ENCODE data around the gene PRODH2. TPM values are rescaled to one million over a fixed set of nuclear protein-coding genes. Genes with fewer than 3 reads are reported as not detected.

Gene PRODH2
- total and polyA plus RNA-seq, 2 donors, result 0.19 to 0.23 TPM

- H3K36me3 ChIP-seq (ENCODE audit: control insufficient read depth in 2 of 2, insufficient read depth in 2 of 2, low read length in 1 of 2), result peaks cover 2 to 16% of the 10 kb centered on the region in 2 donors
- no peaks in the 10 kb centered on the region for H3K4me1 ChIP-seq (ENCODE audit: control insufficient read depth in 2 of 2, insufficient read depth in 2 of 2, low read length in 2 of 2)
- H3K9me3 ChIP-seq (ENCODE audit: control insufficient read depth in 2 of 2, insufficient read depth in 1 of 2, low read length in 1 of 2), result no peaks in the 10 kb centered on the region
- 80% methylated on average over 20 of the region's 20 CpGs for WGBS
- DNase-seq (ENCODE audit: low read depth in 6 of 9, low spot score in 9 of 9), result peak in 3 of 9 donors; percentile 7 to 34 (median 31)
- H3K27ac ChIP-seq (ENCODE audit: low read depth in 1 of 2, low read length in 1 of 2), result no peak overlapping the region
- H3K4me3 ChIP-seq (ENCODE audit: low read length in 2 of 2), result no peak overlapping the region
- peaks cover 0 to 9% of the 10 kb centered on the region in 2 donors for H3K27me3 ChIP-seq (ENCODE audit: control insufficient read depth in 2 of 2, insufficient read depth in 1 of 2, low read length in 1 of 2)
These were observed 21.4 kb downstream of the PRODH2 start for GRCh38 chr19:35790981-35791813.

- Histone ChIP-seq H3K27ac (ENCODE audit: low read depth in 1 of 2, low read length in 1 of 2) (no peak overlapping the region), H3K27me3 (ENCODE audit: control insufficient read depth in 2 of 2, insufficient read depth in 1 of 2, low read length in 1 of 2) (peaks cover 0 to 1% of the 10 kb centered on the region in 2 donors), H3K9me3 (ENCODE audit: control insufficient read depth in 2 of 2, insufficient read depth in 1 of 2, low read length in 1 of 2) (no peaks in the 10 kb centered on the region), H3K4me3 (ENCODE audit: low read length in 2 of 2) (no peak overlapping the region), H3K36me3 (ENCODE audit: control insufficient read depth in 2 of 2, insufficient read depth in 2 of 2, low read length in 1 of 2) (peaks cover 8 to 26% of the 10 kb centered on the region in 2 donors), H3K4me1 (ENCODE audit: control insufficient read depth in 2 of 2, insufficient read depth in 2 of 2, low read length in 2 of 2) (no peaks in the 10 kb centered on the region)
- WGBS, result 96% methylated on average over 19 of the region's 19 CpGs
- no peak for DNase-seq (ENCODE audit: low read depth in 6 of 9, low spot score in 9 of 9)
These were observed 22.4 kb downstream of the PRODH2 start for GRCh38 chr19:35789978-35790944.

- no peak for DNase-seq (ENCODE audit: low read depth in 6 of 9, low spot score in 9 of 9)
- Histone ChIP-seq H3K9me3 (ENCODE audit: control insufficient read depth in 2 of 2, insufficient read depth in 1 of 2, low read length in 1 of 2) (no peaks in the 10 kb centered on the region), H3K27ac (ENCODE audit: low read depth in 1 of 2, low read length in 1 of 2) (no peak overlapping the region), H3K27me3 (ENCODE audit: control insufficient read depth in 2 of 2, insufficient read depth in 1 of 2, low read length in 1 of 2) (no peaks in the 10 kb centered on the region), H3K36me3 (ENCODE audit: control insufficient read depth in 2 of 2, insufficient read depth in 2 of 2, low read length in 1 of 2) (peaks cover 8 to 34% of the 10 kb centered on the region in 2 donors), H3K4me1 (ENCODE audit: control insufficient read depth in 2 of 2, insufficient read depth in 2 of 2, low read length in 2 of 2) (no peaks in the 10 kb centered on the region), H3K4me3 (ENCODE audit: low read length in 2 of 2) (no peak overlapping the region)
- WGBS, result 94% methylated on average over 11 of the region's 11 CpGs
These were observed 23.3 kb downstream of the PRODH2 start for GRCh38 chr19:35789195-35789977.

- no peaks in the 10 kb centered on the region for H3K9me3 ChIP-seq (ENCODE audit: control insufficient read depth in 2 of 2, insufficient read depth in 1 of 2, low read length in 1 of 2)
- peaks cover 8 to 44% of the 10 kb centered on the region in 2 donors for H3K36me3 ChIP-seq (ENCODE audit: control insufficient read depth in 2 of 2, insufficient read depth in 2 of 2, low read length in 1 of 2)
- no peak overlapping the region for H3K27ac ChIP-seq (ENCODE audit: low read depth in 1 of 2, low read length in 1 of 2)
- H3K4me3 ChIP-seq (ENCODE audit: low read length in 2 of 2), result no peak overlapping the region
- DNase-seq (ENCODE audit: low read depth in 6 of 9, low spot score in 9 of 9), result no peak
- no peaks in the 10 kb centered on the region for H3K4me1 ChIP-seq (ENCODE audit: control insufficient read depth in 2 of 2, insufficient read depth in 2 of 2, low read length in 2 of 2)
- 93% methylated on average over 12 of the region's 12 CpGs for WGBS
- no peaks in the 10 kb centered on the region for H3K27me3 ChIP-seq (ENCODE audit: control insufficient read depth in 2 of 2, insufficient read depth in 1 of 2, low read length in 1 of 2)
These were observed 24.3 kb downstream of the PRODH2 start for GRCh38 chr19:35788205-35788960.

- no peak overlapping the region for H3K4me3 ChIP-seq (ENCODE audit: low read length in 2 of 2)
- H3K36me3 ChIP-seq (ENCODE audit: control insufficient read depth in 2 of 2, insufficient read depth in 2 of 2, low read length in 1 of 2), result peaks cover 17 to 55% of the 10 kb centered on the region in 2 donors
- 98% methylated on average over 15 of the region's 15 CpGs for WGBS
- no peaks in the 10 kb centered on the region for H3K27me3 ChIP-seq (ENCODE audit: control insufficient read depth in 2 of 2, insufficient read depth in 1 of 2, low read length in 1 of 2)
- no peak for DNase-seq (ENCODE audit: low read depth in 6 of 9, low spot score in 9 of 9)
- no peaks in the 10 kb centered on the region for H3K9me3 ChIP-seq (ENCODE audit: control insufficient read depth in 2 of 2, insufficient read depth in 1 of 2, low read length in 1 of 2)
- H3K27ac ChIP-seq (ENCODE audit: low read depth in 1 of 2, low read length in 1 of 2), result no peak overlapping the region
- H3K4me1 ChIP-seq (ENCODE audit: control insufficient read depth in 2 of 2, insufficient read depth in 2 of 2, low read length in 2 of 2), result no peaks in the 10 kb centered on the region
These were observed 25.3 kb downstream of the PRODH2 start for GRCh38 chr19:35787227-35787799.

GRCh38 chr19:35786299-35787160 lies 26.1 kb downstream of the PRODH2 start:
- H3K4me1 ChIP-seq (ENCODE audit: control insufficient read depth in 2 of 2, insufficient read depth in 2 of 2, low read length in 2 of 2), result no peaks in the 10 kb centered on the region
- no peaks in the 10 kb centered on the region for H3K9me3 ChIP-seq (ENCODE audit: control insufficient read depth in 2 of 2, insufficient read depth in 1 of 2, low read length in 1 of 2)
- no peak overlapping the region for H3K4me3 ChIP-seq (ENCODE audit: low read length in 2 of 2)
- H3K36me3 ChIP-seq (ENCODE audit: control insufficient read depth in 2 of 2, insufficient read depth in 2 of 2, low read length in 1 of 2), result peaks cover 22 to 63% of the 10 kb centered on the region in 2 donors
- H3K27ac ChIP-seq (ENCODE audit: low read depth in 1 of 2, low read length in 1 of 2), result no peak overlapping the region
- DNase-seq (ENCODE audit: low read depth in 6 of 9, low spot score in 9 of 9), result no peak
- no peaks in the 10 kb centered on the region for H3K27me3 ChIP-seq (ENCODE audit: control insufficient read depth in 2 of 2, insufficient read depth in 1 of 2, low read length in 1 of 2)
- 97% methylated on average over 31 of the region's 31 CpGs for WGBS

- H3K36me3 ChIP-seq (ENCODE audit: control insufficient read depth in 2 of 2, insufficient read depth in 2 of 2, low read length in 1 of 2), result peaks cover 27 to 75% of the 10 kb centered on the region in 2 donors
- H3K27me3 ChIP-seq (ENCODE audit: control insufficient read depth in 2 of 2, insufficient read depth in 1 of 2, low read length in 1 of 2), result no peaks in the 10 kb centered on the region
- no peak overlapping the region for H3K27ac ChIP-seq (ENCODE audit: low read depth in 1 of 2, low read length in 1 of 2)
- no peaks in the 10 kb centered on the region for H3K4me1 ChIP-seq (ENCODE audit: control insufficient read depth in 2 of 2, insufficient read depth in 2 of 2, low read length in 2 of 2)
- no peak overlapping the region for H3K4me3 ChIP-seq (ENCODE audit: low read length in 2 of 2)
- 98% methylated on average over 10 of the region's 10 CpGs for whole genome bisulfite sequencing
- no peaks in the 10 kb centered on the region for H3K9me3 ChIP-seq (ENCODE audit: control insufficient read depth in 2 of 2, insufficient read depth in 1 of 2, low read length in 1 of 2)
- no peak for DNase-seq (ENCODE audit: low read depth in 6 of 9, low spot score in 9 of 9)
These were observed 27.4 kb downstream of the PRODH2 start for GRCh38 chr19:35785339-35785627.

Measured in thymus (tissue), 11 donors.